Forelimb muscle (tissue), 1 donor: ENCODE measurements around the gene ARHGAP29. TPM values are rescaled to one million over a fixed set of nuclear protein-coding genes. Genes with fewer than 3 reads are reported as not detected.

ENCODE experiments used
- DNase-seq: peaks from one replicate; pipeline ENCODE4 v3.0.0-alpha.2; 2013; ENCODE audit warnings: low read depth
- polyA plus RNA-seq: library from polyadenylated mRNA; unstranded; fragments of 120-200 nt; gene quantifications from one replicate; pipeline ENCODE4 v1.2.1, GENCODE V29; 2013; ENCODE audit not compliant: insufficient read length

Gene ARHGAP29
- polyA plus RNA-seq, 1 donor: 36.2 TPM

DNA sequence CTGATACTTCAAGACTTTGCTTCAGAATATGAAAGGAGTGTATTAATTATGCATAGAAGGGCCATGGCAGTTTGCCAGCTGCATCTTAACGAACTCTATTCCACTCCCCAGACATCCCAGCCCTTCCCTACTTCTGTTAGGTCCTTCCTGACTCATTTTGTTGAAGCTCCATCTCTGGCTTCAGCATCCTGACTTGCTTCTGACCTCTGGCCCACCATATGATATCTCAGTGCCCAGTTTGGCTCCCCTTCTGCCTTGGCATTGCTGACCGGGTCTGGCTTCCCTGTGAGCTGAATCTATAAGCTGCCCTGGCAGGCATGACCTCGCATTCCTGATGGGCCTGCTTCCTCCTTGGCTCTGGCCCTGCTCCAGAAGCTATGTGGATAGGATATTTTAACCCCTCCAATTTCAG lies 27.6 kb upstream of the ARHGAP29 start:
- no peak for DNase-seq

DNA sequence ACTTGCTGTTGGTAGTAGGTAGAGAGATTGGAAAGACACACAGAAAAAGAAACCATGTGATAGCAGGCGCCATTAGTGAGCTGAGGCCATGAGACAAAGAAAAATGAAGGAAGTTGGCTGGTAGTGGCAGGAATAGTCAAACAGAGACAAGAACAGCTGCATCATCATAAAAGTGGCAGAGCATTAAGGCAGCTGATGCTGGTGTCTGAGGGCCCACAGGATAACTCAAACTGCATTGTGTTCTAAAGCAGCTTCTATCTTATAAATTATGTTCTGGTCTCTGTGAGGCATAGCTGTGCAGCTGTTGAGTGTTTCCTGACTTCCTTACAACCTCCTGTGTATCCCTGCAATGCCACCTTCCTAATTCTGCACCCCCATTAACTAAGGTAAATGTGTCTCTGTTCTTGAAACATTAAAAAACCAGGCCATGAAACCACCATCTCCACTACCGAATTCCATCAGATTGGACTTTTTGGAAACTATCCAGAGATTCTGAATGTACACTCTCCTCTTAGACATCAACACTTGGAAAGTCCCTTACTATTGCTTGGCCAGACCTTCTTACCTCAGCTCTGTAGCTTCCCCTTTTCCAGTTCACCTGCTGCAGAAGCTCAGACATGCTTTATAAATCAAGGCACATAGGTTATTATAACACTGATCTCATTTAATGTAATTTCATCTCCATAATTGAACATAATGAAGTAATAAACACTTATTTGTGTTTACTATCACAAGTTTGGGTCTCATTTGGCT lies 23.4 kb upstream of the ARHGAP29 start:
- DNase-seq: no peak

GRCh38 chr1:94259635-94260289 lies 22.4 kb upstream of the ARHGAP29 start:
- no peak for DNase-seq

GRCh38 chr1:94258873-94259331 lies 21.5 kb upstream of the ARHGAP29 start:
- no peak for DNase-seq

- no peak for DNase-seq
Observed at GRCh38 chr1:94257444-94257843, 20.1 kb upstream of the ARHGAP29 start.

DNA sequence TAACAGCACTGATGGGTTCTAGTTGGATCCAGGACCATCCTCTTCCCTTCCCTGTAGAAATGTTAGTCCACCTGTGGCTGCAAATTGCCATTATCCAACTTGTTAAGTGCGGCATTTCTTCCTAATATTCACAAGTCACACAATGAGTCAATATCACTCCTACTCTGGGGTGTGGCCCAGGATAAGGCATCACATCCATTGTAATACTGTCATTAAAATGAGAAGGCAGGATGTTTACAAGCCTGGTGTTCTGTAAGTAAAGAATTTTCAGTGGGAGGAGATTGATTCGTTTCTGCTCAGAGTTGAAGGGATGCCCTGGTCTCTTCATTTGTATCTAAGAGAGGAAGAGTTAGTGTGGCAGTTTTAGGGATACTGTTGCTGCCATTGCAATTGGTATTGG lies 18.1 kb upstream of the ARHGAP29 start:
- DNase-seq: no peak

DNA sequence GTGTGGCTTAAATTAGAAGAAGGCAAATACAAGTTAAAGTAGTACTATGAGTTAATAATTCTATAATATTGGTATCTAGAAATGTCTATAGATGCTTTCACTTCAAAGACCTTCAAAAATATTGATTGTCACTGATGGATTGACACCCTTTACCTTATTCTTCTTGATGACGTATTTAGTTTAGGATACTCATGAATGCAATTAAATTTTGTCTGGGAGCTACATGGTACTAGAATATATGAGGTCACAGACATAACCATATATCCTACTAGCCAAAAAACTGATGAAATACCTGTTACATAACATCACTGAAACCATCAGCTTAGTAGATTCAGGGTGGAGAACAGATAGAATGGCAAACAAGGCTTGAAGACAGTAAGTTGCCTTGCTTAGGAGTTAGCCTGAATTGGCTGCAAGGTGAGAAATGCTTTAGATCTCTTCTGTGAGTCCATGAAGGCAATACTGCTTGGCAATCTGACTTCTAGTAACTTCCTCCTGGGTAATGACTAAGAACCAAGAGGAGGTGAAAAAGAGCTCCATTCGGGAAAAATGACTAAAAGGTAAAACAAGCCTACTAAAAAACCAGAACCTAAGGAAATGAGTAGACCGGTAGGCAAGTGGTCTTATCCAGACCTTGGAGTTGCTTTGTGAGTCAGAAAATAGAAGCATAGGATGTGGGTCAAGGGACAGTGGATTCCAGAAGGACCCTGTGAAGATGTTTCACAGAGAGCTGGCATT lies 16.9 kb upstream of the ARHGAP29 start:
- DNase-seq: no peak

GRCh38 chr1:94253456-94254017 lies 16.2 kb upstream of the ARHGAP29 start:
- DNase-seq: no peak

- no peak for DNase-seq
Observed at GRCh38 chr1:94250341-94250740, 13.0 kb upstream of the ARHGAP29 start.

DNA sequence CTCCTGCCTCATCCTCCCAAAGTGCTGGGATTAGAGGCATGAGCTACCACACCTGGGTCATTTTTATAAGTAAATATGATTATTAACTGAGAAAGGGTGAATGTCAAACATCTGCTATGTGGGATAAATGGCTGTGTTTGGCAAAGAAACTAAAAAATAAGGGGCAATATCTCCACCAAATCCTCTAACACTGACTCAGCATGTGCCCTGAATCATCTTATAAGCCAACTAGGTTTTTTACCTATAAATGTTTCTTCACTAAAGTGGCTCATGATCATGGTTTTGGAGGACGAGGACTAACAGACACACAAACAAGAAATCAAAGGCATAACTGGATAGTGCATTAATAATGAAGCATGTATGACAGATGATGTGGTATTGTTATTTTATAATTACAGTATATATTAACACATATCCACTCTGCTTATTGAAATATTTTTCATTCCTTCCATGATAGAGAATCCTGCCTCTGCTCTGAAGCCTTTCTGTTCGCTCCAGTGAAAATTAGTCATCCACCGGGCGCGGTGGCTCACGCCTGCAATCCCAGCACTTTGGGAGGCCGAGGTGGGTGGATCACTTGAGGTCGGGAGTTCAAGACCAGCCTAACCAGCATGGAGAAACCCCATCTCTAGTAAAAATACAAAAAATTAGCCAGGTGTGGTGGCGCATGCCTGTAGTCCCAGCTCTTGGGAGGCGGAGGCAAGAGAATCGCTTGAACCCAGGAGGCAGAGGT lies 11.7 kb upstream of the ARHGAP29 start:
- no peak for DNase-seq

- DNase-seq: no peak
Observed at GRCh38 chr1:94247138-94248094, 10.0 kb upstream of the ARHGAP29 start.

GRCh38 chr1:94246692-94247137 lies 9.3 kb upstream of the ARHGAP29 start:
- no peak for DNase-seq

GRCh38 chr1:94245747-94246438 lies 8.5 kb upstream of the ARHGAP29 start:
- DNase-seq: no peak

- DNase-seq: no peak
Observed at GRCh38 chr1:94244816-94245215, 7.4 kb upstream of the ARHGAP29 start.

- no peak for DNase-seq
Observed at GRCh38 chr1:94243665-94244064, 6.3 kb upstream of the ARHGAP29 start.

- DNase-seq: no peak
Observed at GRCh38 chr1:94240822-94241221, 3.4 kb upstream of the ARHGAP29 start.

GRCh38 chr1:94239796-94240195 lies 2.4 kb upstream of the ARHGAP29 start:
- DNase-seq: no peak

DNA sequence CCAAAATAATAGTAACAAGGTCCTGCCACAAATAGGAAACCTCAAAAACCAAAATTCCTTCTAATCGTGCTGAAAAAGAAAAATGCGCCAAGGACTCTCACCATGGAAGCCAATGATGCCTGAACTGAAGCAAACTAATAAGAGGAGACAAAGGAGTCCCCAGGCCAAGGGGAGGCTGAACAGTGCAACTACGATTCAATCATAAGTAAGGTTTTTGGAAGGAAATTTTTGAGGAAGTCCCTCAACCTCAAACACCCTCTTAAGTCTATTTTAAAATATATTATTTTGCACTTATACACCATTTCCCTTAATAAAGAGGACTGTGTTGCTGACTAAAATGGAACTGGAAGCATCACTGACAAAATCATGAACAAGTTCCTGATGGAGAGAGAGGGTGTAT lies 1.7 kb upstream of the ARHGAP29 start:
- no peak for DNase-seq

DNA sequence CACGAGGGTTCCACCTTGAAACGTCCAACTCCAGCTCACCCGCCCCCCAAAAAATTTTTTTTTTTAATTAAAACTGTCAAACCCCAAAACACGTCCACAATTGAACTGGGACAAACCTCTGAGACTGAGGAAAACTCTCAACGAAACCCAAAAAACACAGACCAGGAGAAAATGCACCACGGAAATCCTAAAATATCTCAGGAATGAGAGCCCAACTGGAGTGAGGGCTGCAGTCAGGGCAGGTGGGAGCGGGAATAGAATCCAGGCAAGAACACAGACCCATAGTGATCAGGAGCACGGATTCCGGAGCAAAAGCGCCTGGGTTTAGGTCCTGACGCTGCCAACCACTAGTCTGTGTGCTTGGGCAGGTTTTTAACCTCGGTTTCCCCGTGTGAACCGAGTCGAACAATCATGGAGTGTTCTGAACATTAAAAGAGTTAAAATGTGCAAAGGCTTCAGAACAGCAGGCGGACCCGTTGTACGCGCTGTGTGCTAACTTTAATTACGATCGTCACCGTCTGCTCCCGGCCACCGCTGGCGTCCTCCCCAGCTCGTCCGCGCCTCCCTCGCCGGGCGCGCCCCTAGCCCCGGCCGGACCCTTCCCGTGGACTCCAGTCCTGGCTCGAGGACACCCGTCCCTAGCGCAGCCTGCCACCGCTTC lies 624 bp downstream of the ARHGAP29 start:
- no peak for DNase-seq
